ENCODE results near the gene LYRM4. TPM values are rescaled to one million over a fixed set of nuclear protein-coding genes. Genes with fewer than 3 reads are reported as not detected.

The LYRM4 gene
- total RNA-seq, 1 donor from 2014 or later = 26.1 TPM

- no peak for DNase-seq (ENCODE audit: extremely low read depth, low read depth, low spot score)
These were observed 155.6 kb downstream of the LYRM4 start for GRCh38 chr6:5105146-5105545.

GRCh38 chr6:5104667-5105066 lies 156.1 kb downstream of the LYRM4 start:
- no peak for DNase-seq (ENCODE audit: extremely low read depth, low read depth, low spot score)

- no peak for DNase-seq (ENCODE audit: extremely low read depth, low read depth, low spot score)
These were observed 157.5 kb downstream of the LYRM4 start for GRCh38 chr6:5103250-5103649.

GRCh38 chr6:5102267-5102970 lies 158.3 kb downstream of the LYRM4 start:
- no peak for DNase-seq (ENCODE audit: extremely low read depth, low read depth, low spot score)

GRCh38 chr6:5100806-5101205 lies 159.9 kb downstream of the LYRM4 start:
- no peak for DNase-seq (ENCODE audit: extremely low read depth, low read depth, low spot score)

GRCh38 chr6:5099537-5099936 lies 161.2 kb downstream of the LYRM4 start:
- DNase-seq (ENCODE audit: extremely low read depth, low read depth, low spot score) = no peak

GRCh38 chr6:5098501-5099270 lies 162.1 kb downstream of the LYRM4 start:
- DNase-seq (ENCODE audit: extremely low read depth, low read depth, low spot score) = no peak

- DNase-seq (ENCODE audit: extremely low read depth, low read depth, low spot score) = no peak
These were observed 164.3 kb downstream of the LYRM4 start for GRCh38 chr6:5096482-5096881.

- no peak for DNase-seq (ENCODE audit: extremely low read depth, low read depth, low spot score)
These were observed 165.5 kb downstream of the LYRM4 start for GRCh38 chr6:5095236-5095635.

GRCh38 chr6:5094327-5094726 lies 166.4 kb downstream of the LYRM4 start:
- no peak for DNase-seq (ENCODE audit: extremely low read depth, low read depth, low spot score)

GRCh38 chr6:5093231-5094015 lies 167.3 kb downstream of the LYRM4 start:
- DNase-seq (ENCODE audit: extremely low read depth, low read depth, low spot score) = no peak

GRCh38 chr6:5091210-5092069 lies 169.3 kb downstream of the LYRM4 start:
- DNase-seq (ENCODE audit: extremely low read depth, low read depth, low spot score) = no peak

GRCh38 chr6:5090603-5091002 lies 170.1 kb downstream of the LYRM4 start:
- DNase-seq (ENCODE audit: extremely low read depth, low read depth, low spot score) = no peak

- no peak for DNase-seq (ENCODE audit: extremely low read depth, low read depth, low spot score)
These were observed 171.0 kb downstream of the LYRM4 start for GRCh38 chr6:5089481-5090438.

- no peak for DNase-seq (ENCODE audit: extremely low read depth, low read depth, low spot score)
These were observed 172.0 kb downstream of the LYRM4 start for GRCh38 chr6:5088780-5089179.

- DNase-seq (ENCODE audit: extremely low read depth, low read depth, low spot score) = no peak
These were observed 173.4 kb downstream of the LYRM4 start for GRCh38 chr6:5087389-5087788.

- no peak for DNase-seq (ENCODE audit: extremely low read depth, low read depth, low spot score)
These were observed 174.4 kb downstream of the LYRM4 start for GRCh38 chr6:5086294-5086890.

GRCh38 chr6:5085648-5086293 lies 175.0 kb downstream of the LYRM4 start:
- DNase-seq (ENCODE audit: extremely low read depth, low read depth, low spot score) = no peak

All from glomerular endothelial cell (primary cell).